Loucy (cell line): Measurements from ENCODE around the gene RNF145.

Source experiments
- H2AFZ ChIP-seq: fragments of 200-600 bp; sonication (generic); 2 replicates; pipeline ENCODE4 v1.6.0; 2016; ENCODE audit warnings: antibody characterized with exemption, mild to moderate bottlenecking, low read length, moderate library complexity
- H3F3A ChIP-seq: fragments of 200-600 bp; 2 replicates; pipeline ENCODE4 v1.6.0; 2016; ENCODE audit warnings: antibody characterized with exemption, low read depth, mild to moderate bottlenecking
- H3K27me3 ChIP-seq: fragments of 200-600 bp; sonication (generic); 2 replicates; pipeline ENCODE4 v1.6.1; 2014; ENCODE audit warnings: low read length, mild to moderate bottlenecking; ENCODE audit not compliant: insufficient read depth, poor library complexity, severe bottlenecking
- H3K36me3 ChIP-seq: fragments of 200-600 bp; sonication (generic); 2 replicates; pipeline ENCODE4 v1.6.1; 2016; ENCODE audit warnings: low read length; ENCODE audit not compliant: insufficient read depth
- H3K4me1 ChIP-seq: fragments of 200-600 bp; sonication (generic); 2 replicates; pipeline ENCODE4 v1.5.1; 2014; ENCODE audit warnings: low read length, mild to moderate bottlenecking; ENCODE audit not compliant: insufficient read depth, poor library complexity, severe bottlenecking
- H3K4me2 ChIP-seq: fragments of 200-600 bp; sonication (generic); 2 replicates; pipeline ENCODE4 v1.6.0; 2014; ENCODE audit warnings: antibody characterized with exemption, low read length, low read depth, mild to moderate bottlenecking; ENCODE audit not compliant: poor library complexity, severe bottlenecking
- H3K4me3 ChIP-seq: fragments of 200-600 bp; sonication (generic); 2 replicates; pipeline ENCODE4 v1.5.1; 2014; ENCODE audit warnings: low read length, mild to moderate bottlenecking, mixed read lengths; ENCODE audit not compliant: poor library complexity, severe bottlenecking
- H3K79me2 ChIP-seq: fragments of 200-600 bp; sonication (generic); 2 replicates; pipeline ENCODE4 v1.6.1; 2014; ENCODE audit warnings: low read length; ENCODE audit not compliant: insufficient read depth
- H3K9ac ChIP-seq: fragments of 200-600 bp; sonication (generic); 2 replicates; pipeline ENCODE4 v1.6.0; 2014; ENCODE audit warnings: mild to moderate bottlenecking, low read depth, low read length, moderate library complexity; ENCODE audit not compliant: poor library complexity, severe bottlenecking
- H3K9me2 ChIP-seq: fragments of 200-600 bp; sonication (generic); replicated peaks from 2 replicates; pipeline ENCODE4 v1.6.1; 2016; ENCODE audit warnings: low read depth, low read length, mixed read lengths
- H3K9me3 ChIP-seq: fragments of 200-600 bp; sonication (generic); 2 replicates; pipeline ENCODE4 v1.6.1; 2014; ENCODE audit warnings: mild to moderate bottlenecking, antibody characterized with exemption, low read length, low read depth; ENCODE audit not compliant: insufficient read depth
- H4K20me1 ChIP-seq: fragments of 200-600 bp; sonication (generic); 2 replicates; pipeline ENCODE4 v1.6.0; 2014; ENCODE audit warnings: antibody characterized with exemption, low read length, mild to moderate bottlenecking; ENCODE audit not compliant: insufficient read depth, poor library complexity, severe bottlenecking
- EZH2phosphoT487 ChIP-seq: fragments of 200-600 bp; IDR thresholded peaks from 2 replicates; pipeline ENCODE4 v1.6.1; 2018; ENCODE audit warnings: antibody characterized with exemption, mild to moderate bottlenecking, moderate library complexity, borderline replicate concordance
- TF ChIP-seq, protein P1 (sequence below): fragments of 200-600 bp; sonication (generic); conservative IDR thresholded peaks from 2 replicates; pipeline ENCODE4 v1.5.1; 2014; ENCODE audit warnings: mild to moderate bottlenecking, antibody characterized with exemption, low read length

RNF145 gene

DNA sequence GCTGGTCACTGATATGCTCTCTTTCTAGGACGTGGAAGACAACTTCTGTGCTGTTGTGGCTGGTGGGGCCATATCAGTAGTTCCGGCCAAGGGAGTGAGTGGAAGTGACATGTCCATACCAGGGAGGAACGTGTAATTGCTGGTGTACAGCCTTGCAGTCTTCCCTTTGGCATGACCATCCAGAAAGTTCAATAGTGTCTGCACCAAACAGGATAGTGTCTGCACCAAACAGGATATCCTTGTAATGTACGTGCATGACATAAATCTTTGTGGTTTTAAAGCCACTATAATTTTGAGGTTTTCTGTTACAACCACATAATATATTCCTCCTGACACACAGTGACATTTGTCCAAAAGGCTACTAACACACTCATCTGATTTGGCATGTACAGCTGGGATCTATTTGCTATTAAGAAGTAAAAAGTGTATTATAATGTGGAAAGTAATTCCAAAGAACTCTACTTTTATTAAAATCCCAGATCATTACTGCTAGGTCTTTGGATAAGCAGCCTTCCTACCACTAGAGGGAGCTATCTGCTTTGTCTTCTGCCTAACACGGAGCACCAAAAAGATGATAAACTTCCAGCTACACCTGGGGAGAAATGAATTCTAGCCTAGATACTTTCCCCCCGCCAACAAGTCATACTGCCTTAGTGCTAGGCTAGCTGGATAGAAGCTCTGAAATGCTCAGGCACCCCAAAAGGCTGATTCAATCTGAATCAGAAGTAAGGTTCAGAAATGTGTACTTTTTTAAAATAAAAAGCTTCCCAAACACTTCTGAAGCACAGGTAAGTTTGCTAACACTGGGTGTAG lies 52.7 kb downstream of the RNF145 start:
- no peaks in the 10 kb centered on the region for H3K9me2 ChIP-seq
- no peaks in the 10 kb centered on the region for H3K79me2 ChIP-seq
- no peak overlapping the region for H2AFZ ChIP-seq
- H3F3A ChIP-seq: no peaks in the 10 kb centered on the region
- H3K27me3 ChIP-seq: peaks cover 15% of the 10 kb centered on the region
- H3K4me1 ChIP-seq: peaks cover 5% of the 10 kb centered on the region
- no peak overlapping the region for H3K9ac ChIP-seq
- H3K9me3 ChIP-seq: no peaks in the 10 kb centered on the region
- peaks cover 34% of the 10 kb centered on the region; the same call in 1 of the 2 replicates for H3K36me3 ChIP-seq
- H3K4me2 ChIP-seq: peak overlapping the region; percentile 2
- H3K4me3 ChIP-seq: no peak overlapping the region
- peaks cover 20% of the 10 kb centered on the region for H4K20me1 ChIP-seq
- TF ChIP-seq, protein P1, sequence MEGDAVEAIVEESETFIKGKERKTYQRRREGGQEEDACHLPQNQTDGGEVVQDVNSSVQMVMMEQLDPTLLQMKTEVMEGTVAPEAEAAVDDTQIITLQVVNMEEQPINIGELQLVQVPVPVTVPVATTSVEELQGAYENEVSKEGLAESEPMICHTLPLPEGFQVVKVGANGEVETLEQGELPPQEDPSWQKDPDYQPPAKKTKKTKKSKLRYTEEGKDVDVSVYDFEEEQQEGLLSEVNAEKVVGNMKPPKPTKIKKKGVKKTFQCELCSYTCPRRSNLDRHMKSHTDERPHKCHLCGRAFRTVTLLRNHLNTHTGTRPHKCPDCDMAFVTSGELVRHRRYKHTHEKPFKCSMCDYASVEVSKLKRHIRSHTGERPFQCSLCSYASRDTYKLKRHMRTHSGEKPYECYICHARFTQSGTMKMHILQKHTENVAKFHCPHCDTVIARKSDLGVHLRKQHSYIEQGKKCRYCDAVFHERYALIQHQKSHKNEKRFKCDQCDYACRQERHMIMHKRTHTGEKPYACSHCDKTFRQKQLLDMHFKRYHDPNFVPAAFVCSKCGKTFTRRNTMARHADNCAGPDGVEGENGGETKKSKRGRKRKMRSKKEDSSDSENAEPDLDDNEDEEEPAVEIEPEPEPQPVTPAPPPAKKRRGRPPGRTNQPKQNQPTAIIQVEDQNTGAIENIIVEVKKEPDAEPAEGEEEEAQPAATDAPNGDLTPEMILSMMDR: peak; percentile 84
- no peak for TF ChIP-seq EZH2phosphoT487

DNA sequence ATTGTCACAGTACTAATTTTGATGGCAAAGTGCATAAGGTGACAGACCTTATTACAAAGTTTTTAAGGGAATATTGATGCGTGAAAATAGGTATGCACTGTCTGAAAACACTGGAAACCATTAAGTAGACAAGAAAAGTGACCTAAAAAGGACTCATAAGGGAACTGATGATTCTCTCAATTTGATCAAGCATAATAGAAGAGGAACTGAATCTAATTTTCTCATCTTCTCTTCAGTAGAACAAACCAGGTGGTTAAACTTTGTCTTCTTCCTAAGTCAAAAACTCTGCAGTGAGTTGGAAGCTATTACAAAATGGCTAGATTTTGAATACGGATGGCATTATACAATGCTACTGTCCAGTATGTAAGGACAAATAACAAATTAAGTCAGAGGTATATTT lies 53.4 kb downstream of the RNF145 start:
- Histone ChIP-seq H3K4me2 (peak overlapping the region; percentile 2), H3K4me1 (peaks cover 5% of the 10 kb centered on the region), H3F3A (no peaks in the 10 kb centered on the region), H3K9me2 (no peaks in the 10 kb centered on the region), H3K79me2 (no peaks in the 10 kb centered on the region), H4K20me1 (peaks cover 20% of the 10 kb centered on the region), H3K9ac (no peak overlapping the region), H3K9me3 (no peaks in the 10 kb centered on the region), H3K4me3 (no peak overlapping the region), H3K27me3 (peaks cover 15% of the 10 kb centered on the region), H3K36me3 (peaks cover 28% of the 10 kb centered on the region; the same call in 1 of the 2 replicates), H2AFZ (no peak overlapping the region)
- TF ChIP-seq EZH2phosphoT487: no peak
- TF ChIP-seq, protein P1: no peak

DNA sequence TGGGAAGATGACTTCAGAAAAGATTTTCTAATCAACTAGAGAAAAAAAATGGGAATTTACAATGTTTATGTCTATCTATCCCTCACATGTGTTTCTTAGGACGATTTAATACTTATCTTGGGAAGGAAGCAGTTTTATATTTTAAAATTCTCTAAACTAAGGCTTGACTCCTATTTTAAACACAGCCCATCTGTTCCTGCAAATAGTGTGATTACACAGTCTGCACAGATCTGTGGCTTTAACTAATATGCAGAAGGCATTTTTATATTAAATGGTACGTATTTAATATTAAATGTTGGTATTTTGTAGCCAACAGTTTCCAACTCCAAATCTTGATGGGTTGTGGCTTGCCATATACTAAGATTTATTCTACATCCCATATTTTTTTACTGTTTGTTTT lies 56.5 kb downstream of the RNF145 start:
- H3K79me2 ChIP-seq: no peaks in the 10 kb centered on the region
- TF ChIP-seq, protein P1: no peak
- no peak for TF ChIP-seq EZH2phosphoT487
- H3K9ac ChIP-seq: no peak overlapping the region
- H3F3A ChIP-seq: no peaks in the 10 kb centered on the region
- no peaks in the 10 kb centered on the region for H3K9me2 ChIP-seq
- H2AFZ ChIP-seq: no peak overlapping the region
- peaks cover 5% of the 10 kb centered on the region for H3K4me1 ChIP-seq
- H4K20me1 ChIP-seq: peaks cover 16% of the 10 kb centered on the region
- H3K4me3 ChIP-seq: no peak overlapping the region
- H3K9me3 ChIP-seq: no peaks in the 10 kb centered on the region
- no peak overlapping the region for H3K4me2 ChIP-seq
- peaks cover 15% of the 10 kb centered on the region for H3K27me3 ChIP-seq
- peaks cover 4% of the 10 kb centered on the region; the same call in 1 of the 2 replicates for H3K36me3 ChIP-seq
